Transverse colon (tissue), 4 donors: ENCODE data around the gene IGFLR1. TPM values are rescaled to one million over a fixed set of nuclear protein-coding genes. Genes with fewer than 3 reads are reported as not detected.

Source experiments
- DNase-seq: peaks from one replicate; pipeline ENCODE4 v3.0.0-alpha.2; 2019
- H3K27ac ChIP-seq, 4 donors: fragments of 200-600 bp; sonication (generic); 2 replicates each; pipeline ENCODE4 v1.5.1; 2016 to 2018; ENCODE audit warnings: inconsistent platforms in 4 of 4
- H3K27me3 ChIP-seq: fragments of 200-600 bp; sonication (generic); 2 replicates; pipeline ENCODE4 v1.5.1; 2017; ENCODE audit warnings: inconsistent platforms
- H3K36me3 ChIP-seq, 4 donors: fragments of 200-600 bp; sonication (generic); 2 replicates each; pipeline ENCODE4 v1.5.1; 2017 to 2019; ENCODE audit warnings: inconsistent platforms in 4 of 4
- H3K4me1 ChIP-seq, 4 donors: fragments of 200-600 bp; sonication (generic); 2 replicates each; pipeline ENCODE4 v1.5.1; 2017 to 2020; ENCODE audit warnings: inconsistent platforms in 4 of 4
- H3K4me3 ChIP-seq, 4 donors: fragments of 200-600 bp; sonication (generic); 1 replicate in 1 of 4; 2 replicates in 3 of 4; pipeline versions ENCODE4 v1.5.1 to v1.6.1; 2017 to 2019; ENCODE audit warnings: inconsistent platforms in 4 of 4
- H3K9me3 ChIP-seq, 2 donors: fragments of 200-600 bp; sonication (generic); 2 replicates each; pipeline ENCODE4 v1.5.1; 2017 to 2019; ENCODE audit warnings: inconsistent platforms in 2 of 2
- EP300 ChIP-seq: sonication (generic); formaldehyde crosslinking; IDR thresholded peaks from one replicate; pipeline ENCODE4 v1.6.1; 2017; ENCODE audit warnings: antibody characterized with exemption, low read depth
- POLR2A ChIP-seq: fragments of 450-650 bp; IDR thresholded peaks from one replicate; pipeline ENCODE4 v1.6.1; 2016; ENCODE audit warnings: antibody characterized with exemption, mild to moderate bottlenecking, moderate library complexity
- POLR2AphosphoS5 ChIP-seq, 3 donors: sonication (generic); formaldehyde crosslinking; IDR thresholded peaks; one replicate each; pipeline ENCODE4 v1.6.1; 2016; ENCODE audit warnings: antibody characterized with exemption in 3 of 3
- WGBS, 2 donors: methylation state at CpG; one replicate each; pipeline ENCODE4 v1.1.5; 2018; ENCODE audit warnings: low coverage in 1 of 2; 5-methylcytosine and 5-hydroxymethylcytosine counted together
- in situ Hi-C, 4 donors: fragments of 200-750 bp; cut with MboI; loops; one replicate each; pipeline versions ENCODE4 v1.15.0 to v1.15.1; 2017; ENCODE audit warnings: low sequenced_read_pairs in 3 of 4, low pct_ligation_motif_present in 1 of 4, low pct_unique_long_range_greater_than_20kb in 1 of 4
- intact Hi-C: fragments of 100-400 bp; cut with DNase I; formaldehyde crosslinking; loops from one replicate; pipeline ENCODE4 v1.15.1; 2023; ENCODE audit warnings: low total_unique reads
- total RNA-seq, 4 donors: library from RNA; depleted of rRNA; stranded (reverse); fragments of >200 nt; gene quantifications; one replicate each; pipeline ENCODE4 v1.1.0, GENCODE V29; 2016
- TF ChIP-seq, protein P1 (sequence below), 5 experiments: fragments of 200-600 bp in 3 of 5; fragments of 450-650 bp in 2 of 5; sonication (generic) in 3 of 5; IDR thresholded peaks; 1 replicate in 2 of 5; 2 replicates in 3 of 5; pipeline ENCODE4 v1.5.1; 2016 to 2017; ENCODE audit warnings: antibody characterized with exemption in 5 of 5, inconsistent platforms in 3 of 5, mild to moderate bottlenecking in 2 of 5, moderate library complexity in 1 of 5

IGFLR1 gene
- total RNA-seq, 4 donors from 2014 or later = 0.40 to 7.3 (median 6.0) TPM

DNA sequence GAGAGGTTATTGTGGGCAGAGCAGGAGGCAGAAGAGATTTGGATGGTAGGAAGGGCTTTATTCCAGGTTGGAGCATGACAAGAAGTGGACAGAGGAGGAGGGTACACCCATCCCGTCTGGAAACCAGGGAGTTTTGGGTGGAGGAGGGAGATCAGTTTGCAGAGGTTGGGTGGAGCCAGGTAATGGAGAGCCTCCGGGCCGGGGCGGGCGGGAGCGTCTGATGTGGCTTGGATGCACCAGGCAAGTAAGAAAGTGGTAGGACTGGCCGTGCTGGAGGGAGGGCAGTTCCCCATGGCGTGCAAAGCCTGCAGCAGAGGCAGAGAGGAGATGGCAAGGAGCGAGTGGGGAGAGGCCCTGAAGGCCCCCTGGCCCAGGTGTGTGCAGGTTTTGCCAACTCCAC lies 10.9 kb downstream of the IGFLR1 start:
- Histone ChIP-seq H3K4me1 (no peaks in the 10 kb centered on the region), H3K9me3 (no peaks in the 10 kb centered on the region), H3K4me3 (no peak overlapping the region), H3K27me3 (no peaks in the 10 kb centered on the region), H3K36me3 (peaks cover 0 to 57% (median 27%) of the 10 kb centered on the region in 4 donors), H3K27ac (no peak overlapping the region)
- intact Hi-C loops = no loop called here
- DNase-seq = no peak
- in situ Hi-C loops = no loop called here
- TF ChIP-seq POLR2AphosphoS5 (IDR thresholded peaks at IDR 0.05) = no peak
- TF ChIP-seq, protein P1, sequence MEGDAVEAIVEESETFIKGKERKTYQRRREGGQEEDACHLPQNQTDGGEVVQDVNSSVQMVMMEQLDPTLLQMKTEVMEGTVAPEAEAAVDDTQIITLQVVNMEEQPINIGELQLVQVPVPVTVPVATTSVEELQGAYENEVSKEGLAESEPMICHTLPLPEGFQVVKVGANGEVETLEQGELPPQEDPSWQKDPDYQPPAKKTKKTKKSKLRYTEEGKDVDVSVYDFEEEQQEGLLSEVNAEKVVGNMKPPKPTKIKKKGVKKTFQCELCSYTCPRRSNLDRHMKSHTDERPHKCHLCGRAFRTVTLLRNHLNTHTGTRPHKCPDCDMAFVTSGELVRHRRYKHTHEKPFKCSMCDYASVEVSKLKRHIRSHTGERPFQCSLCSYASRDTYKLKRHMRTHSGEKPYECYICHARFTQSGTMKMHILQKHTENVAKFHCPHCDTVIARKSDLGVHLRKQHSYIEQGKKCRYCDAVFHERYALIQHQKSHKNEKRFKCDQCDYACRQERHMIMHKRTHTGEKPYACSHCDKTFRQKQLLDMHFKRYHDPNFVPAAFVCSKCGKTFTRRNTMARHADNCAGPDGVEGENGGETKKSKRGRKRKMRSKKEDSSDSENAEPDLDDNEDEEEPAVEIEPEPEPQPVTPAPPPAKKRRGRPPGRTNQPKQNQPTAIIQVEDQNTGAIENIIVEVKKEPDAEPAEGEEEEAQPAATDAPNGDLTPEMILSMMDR (IDR thresholded peaks at IDR 0.05) = no peak
- TF ChIP-seq EP300 = no peak
- no peak for TF ChIP-seq POLR2A
- 36 to 83% methylated on average over 2 to 9 of the region's 9 CpGs for WGBS, 2 donors

DNA sequence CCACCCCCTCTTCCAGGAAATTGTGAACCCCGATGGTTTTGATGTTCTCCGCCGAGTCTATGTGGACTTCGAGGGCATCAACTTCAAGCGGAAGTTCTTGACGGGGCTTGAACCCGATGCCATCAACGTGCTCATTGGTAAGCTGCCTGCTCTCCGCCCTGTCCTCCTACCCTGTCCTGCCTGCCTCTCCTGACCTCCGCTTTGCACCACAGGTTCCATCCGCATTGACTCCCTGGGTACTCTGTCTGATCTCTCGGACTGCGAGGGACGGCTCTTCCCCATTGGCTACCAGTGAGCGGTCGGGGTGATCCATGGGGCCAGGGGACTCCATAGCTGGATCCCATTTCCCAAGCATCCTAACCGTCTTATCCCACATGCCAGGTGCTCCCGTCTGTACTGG lies 11.9 kb downstream of the IGFLR1 start:
- H3K27me3 ChIP-seq = no peaks in the 10 kb centered on the region
- H3K9me3 ChIP-seq = no peaks in the 10 kb centered on the region
- no peaks in the 10 kb centered on the region for H3K4me1 ChIP-seq
- H3K27ac ChIP-seq = no peak overlapping the region
- DNase-seq = no peak
- WGBS, 2 donors = 90 to 98% methylated on average over 5 to 18 of the region's 18 CpGs
- no peak overlapping the region for H3K4me3 ChIP-seq
- peaks cover 0 to 68% (median 33%) of the 10 kb centered on the region in 4 donors for H3K36me3 ChIP-seq
- intact Hi-C loops = no loop called here
- in situ Hi-C loops = no loop called here
- TF ChIP-seq POLR2AphosphoS5 (IDR thresholded peaks at IDR 0.05) = no peak
- TF ChIP-seq EP300 = no peak
- TF ChIP-seq, protein P1 (IDR thresholded peaks at IDR 0.05) = no peak
- TF ChIP-seq POLR2A = no peak

DNA sequence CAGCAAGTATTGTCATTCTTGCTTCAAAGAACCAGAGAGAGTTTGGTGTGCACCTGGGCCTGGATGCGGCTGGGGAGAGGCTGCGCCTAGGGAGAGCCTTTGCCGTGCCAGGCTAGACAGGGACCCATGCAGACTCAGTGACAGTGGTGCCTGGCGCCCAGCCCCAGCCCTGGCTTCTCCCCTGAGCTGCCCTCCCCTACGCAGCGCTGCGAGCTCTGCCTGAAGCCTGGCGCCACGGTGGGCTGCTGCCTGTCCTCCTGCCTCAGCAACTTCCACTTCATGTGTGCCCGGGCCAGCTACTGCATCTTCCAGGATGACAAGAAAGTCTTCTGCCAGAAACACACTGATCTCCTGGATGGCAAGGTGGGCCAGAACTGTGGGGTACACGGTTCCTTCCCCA lies 12.5 kb downstream of the IGFLR1 start:
- Histone ChIP-seq H3K4me3 (no peak overlapping the region), H3K27me3 (no peaks in the 10 kb centered on the region), H3K27ac (no peak overlapping the region), H3K9me3 (no peaks in the 10 kb centered on the region), H3K4me1 (no peaks in the 10 kb centered on the region), H3K36me3 (peaks cover 0 to 73% (median 35%) of the 10 kb centered on the region in 4 donors)
- 43 to 91% methylated on average over 1 to 11 of the region's 11 CpGs for WGBS, 2 donors
- in situ Hi-C loops = no loop called here
- intact Hi-C loops = no loop called here
- TF ChIP-seq, protein P1 (IDR thresholded peaks at IDR 0.05) = no peak
- TF ChIP-seq POLR2A (no peak), POLR2AphosphoS5 (IDR thresholded peaks at IDR 0.05) (no peak), EP300 (no peak)
- no peak for DNase-seq

DNA sequence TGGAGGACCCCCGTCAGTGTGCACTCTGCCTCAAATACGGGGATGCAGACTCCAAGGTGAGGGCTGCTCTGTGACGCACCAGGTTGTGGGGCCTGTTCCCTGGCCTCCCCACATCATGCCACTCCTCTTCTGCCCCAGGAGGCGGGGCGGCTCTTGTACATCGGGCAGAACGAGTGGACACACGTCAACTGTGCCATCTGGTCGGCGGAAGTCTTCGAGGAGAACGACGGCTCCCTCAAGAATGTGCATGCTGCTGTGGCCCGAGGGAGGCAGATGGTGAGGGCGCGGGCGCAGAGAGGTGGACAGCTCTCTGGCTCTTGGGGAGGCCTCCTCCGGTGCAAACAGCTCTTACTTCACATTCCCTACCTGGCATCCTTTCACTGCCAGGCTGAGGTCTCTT lies 13.2 kb downstream of the IGFLR1 start:
- intact Hi-C loops = no loop called here
- Histone ChIP-seq H3K27ac (no peak overlapping the region), H3K9me3 (no peaks in the 10 kb centered on the region), H3K4me3 (no peak overlapping the region), H3K36me3 (peaks cover 0 to 79% (median 39%) of the 10 kb centered on the region in 4 donors), H3K27me3 (no peaks in the 10 kb centered on the region), H3K4me1 (no peaks in the 10 kb centered on the region)
- in situ Hi-C loops = no loop called here
- TF ChIP-seq, protein P1 (IDR thresholded peaks at IDR 0.05) = no peak
- no peak for TF ChIP-seq POLR2AphosphoS5 (IDR thresholded peaks at IDR 0.05)
- TF ChIP-seq EP300 = no peak
- TF ChIP-seq POLR2A = no peak
- no peak for DNase-seq
- WGBS, 2 donors = 92% methylated on average over 18 of the region's 18 CpGs; no CpG with 5 or more reads in 1 of the 2 donors
